SKM-1 treated with dmso at 0.1 percent for 144 hours (cell line): Measurements from ENCODE around the gene DUSP23.

Experiments used
- DNase-seq: peaks from one replicate; lab custom pipeline; 2025; ENCODE audit not compliant: unreplicated experiment; lab: John Stamatoyannopoulos, UW

The DUSP23 gene

GRCh38 chr1:159783724-159784123 lies 3.0 kb downstream of the DUSP23 start:
- no peak for DNase-seq

- DNase-seq, result no peak
Observed at GRCh38 chr1:159786465-159786864, 5.7 kb downstream of the DUSP23 start.

GRCh38 chr1:159786966-159787365 lies 6.2 kb downstream of the DUSP23 start:
- DNase-seq, result no peak

GRCh38 chr1:159790237-159790917 lies 9.6 kb downstream of the DUSP23 start:
- peak; percentile 57 for DNase-seq

GRCh38 chr1:159791031-159791430 lies 10.3 kb downstream of the DUSP23 start:
- DNase-seq, result no peak

GRCh38 chr1:159791461-159791860 lies 10.7 kb downstream of the DUSP23 start:
- no peak for DNase-seq

- no peak for DNase-seq
Observed at GRCh38 chr1:159795534-159795933, 14.8 kb downstream of the DUSP23 start.

- peak; percentile 84 for DNase-seq
Observed at GRCh38 chr1:159798893-159799292, 18.1 kb downstream of the DUSP23 start.

- no peak for DNase-seq
Observed at GRCh38 chr1:159799446-159799985, 18.8 kb downstream of the DUSP23 start.

GRCh38 chr1:159800177-159800930 lies 19.6 kb downstream of the DUSP23 start:
- DNase-seq, result peak; percentile 76

GRCh38 chr1:159802111-159802510 lies 21.3 kb downstream of the DUSP23 start, which contains the start of gene FCRL6:
Gene FCRL6, plus strand, starts transcription at chr1:159802360. Its CDS starts 65 bp downstream, at chr1:159802425.
- no peak for DNase-seq

- DNase-seq, result peak; percentile 12
Observed at GRCh38 chr1:159803956-159804689, 23.4 kb downstream of the DUSP23 start.

- no peak for DNase-seq
Observed at GRCh38 chr1:159804924-159805323, 24.2 kb downstream of the DUSP23 start.

GRCh38 chr1:159815926-159816325 lies 35.2 kb downstream of the DUSP23 start:
- DNase-seq, result no peak

- DNase-seq, result no peak
Observed at GRCh38 chr1:159817276-159818041, 36.7 kb downstream of the DUSP23 start.

- peak; percentile 31 for DNase-seq
Observed at GRCh38 chr1:159821171-159821867, 40.6 kb downstream of the DUSP23 start.

GRCh38 chr1:159823406-159823805 lies 42.6 kb downstream of the DUSP23 start:
- DNase-seq, result no peak

- no peak for DNase-seq
Observed at GRCh38 chr1:159825564-159825963, 44.8 kb downstream of the DUSP23 start.

GRCh38 chr1:159826441-159827101 lies 45.8 kb downstream of the DUSP23 start, which contains the start of gene SLAMF8:
Gene SLAMF8, plus strand, starts transcription at chr1:159826873. Its CDS starts 26 bp downstream, at chr1:159826899.
- DNase-seq, result peak; percentile 75
